HCT116 (cell line): Measurements from ENCODE around the gene CEP152. TPM values are rescaled to one million over a fixed set of nuclear protein-coding genes. Genes with fewer than 3 reads are reported as not detected.

Experiments used
- ATAC-seq: fragments of 200-7000 bp; cut with Tn5 transposase; 2 replicates; pipeline ENCODE4 v1.9.1; 2020; ENCODE audit warnings: mild to moderate bottlenecking, moderate library complexity
- BruUV-seq: library from RNA; stranded (reverse); fragments of 400-500 nt; replicated peaks from 2 replicates; lab custom pipeline; 2021; lab: Mats Ljungman, UMichigan
- CTCF ChIA-PET: fragments of 300-600 bp; sonication (Branson Sonifier 250); formaldehyde crosslinking; loops from one replicate; lab custom pipeline; 2021; ENCODE audit warnings: antibody characterized with exemption; lab: Charles Lee
- POLR2A ChIA-PET: fragments of 300-600, 350-600 bp; sonication (Branson Sonifier 250); formaldehyde crosslinking; loops from one replicate; lab custom pipeline; 2021; ENCODE audit warnings: antibody characterized with exemption; lab: Charles Lee
- RAD21 ChIA-PET, 2 experiments: fragments of 300-600 bp; sonication (Branson Sonifier 250); formaldehyde crosslinking; loops; one replicate each; lab custom pipeline; 2023; ENCODE audit warnings: low total read pairs in 2 of 2; ENCODE audit not compliant: uncharacterized antibody in 2 of 2, unreplicated experiment in 2 of 2, low non-redundant PET in 1 of 2; lab: Charles Lee
- DNase-seq: peaks from one replicate; pipeline ENCODE4 v3.0.0-alpha.2; 2010; ENCODE audit warnings: low read depth, low spot score
- H2AFZ ChIP-seq: fragments of 200-600 bp; shearing (Covaris generic), sonication (generic); 2 replicates; pipeline ENCODE4 v1.6.1; 2017; ENCODE audit warnings: low read depth, mixed run types, mixed read lengths, antibody characterized with exemption, low read length; ENCODE audit not compliant: poor library complexity, severe bottlenecking
- H3K27ac ChIP-seq: 2 replicates; pipeline ENCODE4 v1.5.1; 2012; ENCODE audit warnings: low read depth, low read length
- H3K27me3 ChIP-seq: fragments of 200-600 bp; sonication (generic); 2 replicates; pipeline ENCODE4 v1.6.1; 2016; ENCODE audit warnings: mixed run types, low read length, mixed read lengths; ENCODE audit not compliant: insufficient read depth
- H3K36me3 ChIP-seq, 2 experiments: fragments of 200-500 bp in 1 of 2; fragments of 200-600 bp in 1 of 2; sonication (Bioruptor generic) in 1 of 2; sonication (generic) in 1 of 2; 2 replicates each; pipeline versions ENCODE4 v1.5.1 to v1.6.1; 2014 to 2016; ENCODE audit warnings: low read length in 2 of 2, inconsistent platforms in 1 of 2, mixed read lengths in 1 of 2, mixed run types in 1 of 2; ENCODE audit not compliant: insufficient read depth in 2 of 2, control insufficient read depth in 1 of 2
- H3K4me1 ChIP-seq, 2 experiments: fragments of 200-600 bp in 1 of 2; sonication (generic) in 1 of 2; 2 replicates each; pipeline versions ENCODE4 v1.5.1 to v1.6.1; 2012 to 2017; ENCODE audit warnings: low read length in 2 of 2, inconsistent platforms in 1 of 2, mild to moderate bottlenecking in 1 of 2, mixed read lengths in 1 of 2, mixed run types in 1 of 2, moderate library complexity in 1 of 2; ENCODE audit not compliant: insufficient read depth in 2 of 2, control insufficient read depth in 1 of 2
- H3K4me2 ChIP-seq: fragments of 200-600 bp; sonication (generic); 2 replicates; pipeline ENCODE4 v1.6.1; 2017; ENCODE audit warnings: mixed run types, low read length, mixed read lengths
- H3K4me3 ChIP-seq, 2 experiments: fragments of 200-600 bp in 1 of 2; sonication (generic) in 1 of 2; replicated peaks in 1 of 2; 2 replicates each; pipeline ENCODE4 v1.5.1; 2011 to 2016; ENCODE audit warnings: low read length in 2 of 2, control low read depth in 1 of 2, low read depth in 1 of 2, mild to moderate bottlenecking in 1 of 2, mixed read lengths in 1 of 2, mixed run types in 1 of 2
- H3K79me2 ChIP-seq: fragments of 200-600 bp; sonication (generic); 2 replicates; pipeline ENCODE4 v1.6.1; 2017; ENCODE audit warnings: mild to moderate bottlenecking, mixed run types, low read length, moderate library complexity, mixed read lengths; ENCODE audit not compliant: insufficient read depth
- H3K9ac ChIP-seq: fragments of 200-600 bp; sonication (generic); 2 replicates; pipeline ENCODE4 v1.6.1; 2016; ENCODE audit warnings: low read length, mixed read lengths
- H3K9me2 ChIP-seq: fragments of 200-600 bp; sonication (generic), shearing (Covaris generic); 2 replicates; pipeline ENCODE4 v1.6.1; 2017; ENCODE audit warnings: mixed run types, mild to moderate bottlenecking, moderate library complexity; ENCODE audit not compliant: insufficient read depth
- H3K9me3 ChIP-seq, 2 experiments: fragments of 200-500 bp in 1 of 2; fragments of 200-600 bp in 1 of 2; sonication (Bioruptor generic) in 1 of 2; sonication (generic) in 1 of 2; 2 replicates each; pipeline ENCODE4 v1.6.1; 2014 to 2017; ENCODE audit warnings: low read length in 2 of 2, mixed read lengths in 2 of 2, inconsistent platforms in 1 of 2, low read depth in 1 of 2, mild to moderate bottlenecking in 1 of 2, mixed run types in 1 of 2, moderate library complexity in 1 of 2; ENCODE audit not compliant: control insufficient read depth in 1 of 2, insufficient read depth in 1 of 2
- H4K20me1 ChIP-seq: fragments of 200-600 bp; sonication (generic), shearing (Covaris generic); 2 replicates; pipeline ENCODE4 v1.6.1; 2017; ENCODE audit warnings: mixed run types, mild to moderate bottlenecking, moderate library complexity; ENCODE audit not compliant: insufficient read depth
- CEBPB ChIP-seq: IDR thresholded peaks from 2 replicates; pipeline ENCODE4 v1.6.1; 2012; ENCODE audit warnings: low read depth
- EGR1 ChIP-seq: IDR thresholded peaks from 2 replicates; pipeline ENCODE4 v1.6.1; 2012; ENCODE audit warnings: low read depth
- ELF1 ChIP-seq: IDR thresholded peaks from 2 replicates; pipeline ENCODE4 v1.6.1; 2012; ENCODE audit warnings: low read depth, borderline replicate concordance
- EZH2phosphoT487 ChIP-seq: fragments of 200-600 bp; IDR thresholded peaks from 2 replicates; pipeline ENCODE4 v1.6.1; 2018; ENCODE audit warnings: antibody characterized with exemption, borderline replicate concordance
- FOSL1 ChIP-seq: IDR thresholded peaks from 2 replicates; pipeline ENCODE4 v1.6.1; 2012; ENCODE audit warnings: low read depth
- POLR2A ChIP-seq: IDR thresholded peaks from 2 replicates; pipeline ENCODE4 v1.7.0; 2011; ENCODE audit warnings: borderline replicate concordance; ENCODE audit not compliant: insufficient read depth, insufficient read length; ENCODE audit errors: extremely low read depth
- POLR2AphosphoS5 ChIP-seq: IDR thresholded peaks from 2 replicates; pipeline ENCODE4 v1.6.1; 2011; ENCODE audit warnings: mild to moderate bottlenecking, low read depth, low read length, moderate library complexity
- RAD21 ChIP-seq: IDR thresholded peaks from 2 replicates; pipeline ENCODE4 v1.6.1; 2012; ENCODE audit warnings: low read depth, mild to moderate bottlenecking
- TCF7L2 ChIP-seq: IDR thresholded peaks from 2 replicates; pipeline ENCODE4 v1.7.0; 2011; ENCODE audit warnings: borderline replicate concordance, inconsistent platforms; ENCODE audit not compliant: insufficient read depth, insufficient read length; ENCODE audit errors: extremely low read depth
- ZFX ChIP-seq: fragments of 450-650 bp; IDR thresholded peaks from 2 replicates; pipeline ENCODE4 v1.6.1; 2017
- intact Hi-C: fragments of 100-400 bp; cut with micrococcal nuclease; formaldehyde crosslinking; loops from 2 replicates; pipeline ENCODE4 v1.10.0; 2022
- total RNA-seq: library from RNA; stranded (reverse); gene quantifications from one replicate; pipeline ENCODE4 v1.2.1, GENCODE V29; 2021; ENCODE audit not compliant: unreplicated experiment
- TF ChIP-seq, protein P1 (sequence below), 3 experiments: fragments of 200-600 bp in 1 of 3; sonication (generic) in 1 of 3; IDR thresholded peaks in 2 of 3; conservative IDR thresholded peaks in 1 of 3; 2 replicates each; pipeline ENCODE4 v1.5.1; 2012 to 2017; ENCODE audit warnings: low read depth in 2 of 3, low read length in 2 of 3, antibody characterized with exemption in 1 of 3, borderline replicate concordance in 1 of 3, control low read depth in 1 of 3, mild to moderate bottlenecking in 1 of 3, mixed read lengths in 1 of 3, mixed run types in 1 of 3, moderate library complexity in 1 of 3; ENCODE audit not compliant: insufficient read depth in 1 of 3
- TF ChIP-seq, protein P2 (sequence below): IDR thresholded peaks from 2 replicates; pipeline ENCODE4 v1.6.1; 2012
- TF ChIP-seq, protein P3 (sequence below): IDR thresholded peaks from 2 replicates; pipeline ENCODE4 v1.6.1; 2011; ENCODE audit warnings: mild to moderate bottlenecking, low read length, moderate library complexity; ENCODE audit not compliant: insufficient replicate concordance; ENCODE audit errors: extremely low read depth

CEP152 gene
- total RNA-seq, 1 experiment from 2014 or later = 19.7 TPM

DNA sequence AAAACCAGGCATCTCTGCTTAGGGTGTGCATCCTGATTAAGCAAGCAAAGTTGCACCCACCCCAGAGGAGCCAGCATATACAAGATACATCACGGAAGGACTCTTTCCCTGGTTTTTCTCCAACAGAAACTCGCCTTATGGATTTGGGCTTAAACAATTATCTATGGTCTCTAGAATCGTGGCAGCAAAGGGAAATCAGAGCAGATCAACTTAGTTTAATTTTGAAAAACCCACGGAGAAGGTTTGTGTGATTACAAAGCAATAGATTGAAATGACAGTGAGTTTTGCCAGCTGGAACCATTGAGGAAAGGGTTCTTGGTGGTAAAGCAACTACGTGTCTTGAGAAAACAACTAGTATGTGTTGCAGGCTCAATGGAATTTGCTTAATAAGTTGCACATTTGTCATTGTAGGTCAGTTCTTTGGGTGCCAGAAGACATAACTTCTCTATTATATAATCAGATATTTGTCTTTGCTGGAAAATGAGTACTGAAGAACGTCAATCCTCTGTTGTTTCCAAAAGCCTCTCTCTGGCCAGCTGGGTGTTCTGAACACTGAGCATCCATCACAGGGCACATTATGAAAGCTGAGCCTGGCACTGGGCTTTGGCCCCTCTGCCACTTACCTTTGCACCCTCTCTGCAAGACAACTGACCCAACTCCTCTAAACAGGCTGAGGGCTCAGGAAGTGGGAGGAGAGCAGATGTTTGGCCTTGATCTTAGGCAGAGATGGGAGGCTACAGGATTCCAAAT, 89.6 kb downstream of the CEP152 start:
- H3K27ac ChIP-seq = no peak overlapping the region
- peaks cover 0 to under 1% of the 10 kb centered on the region in 2 experiments; a peak in 1 of 4 replicates for H3K9me3 ChIP-seq
- no peak overlapping the region for H3K4me3 ChIP-seq
- no peak overlapping the region for H3K4me2 ChIP-seq
- ATAC-seq (no peak), DNase-seq (no peak)
- TF ChIP-seq CEBPB (no peak), TCF7L2 (no peak), ELF1 (no peak), POLR2A (no peak), RAD21 (no peak), FOSL1 (no peak), EZH2phosphoT487 (no peak), EGR1 (no peak), POLR2AphosphoS5 (no peak)
- no peaks in the 10 kb centered on the region for H3K9me2 ChIP-seq
- no peaks in the 10 kb centered on the region for H4K20me1 ChIP-seq
- no peak overlapping the region for H2AFZ ChIP-seq
- ChIA-PET POLR2A (no interaction called here), RAD21 (no interaction called here), CTCF (no interaction called here)
- H3K36me3 ChIP-seq = no peaks in the 10 kb centered on the region
- H3K4me1 ChIP-seq = peaks cover 0 to 15% of the 10 kb centered on the region in 2 experiments; a peak in 2 of 4 replicates
- H3K27me3 ChIP-seq = no peaks in the 10 kb centered on the region
- no peaks in the 10 kb centered on the region for H3K79me2 ChIP-seq
- no TSS peak for BruUV-seq
- H3K9ac ChIP-seq = no peak overlapping the region
- intact Hi-C loops = no loop called here

GRCh38 chr15:48720646-48721045, 90.2 kb downstream of the CEP152 start:
- CTCF ChIA-PET = no interaction called here
- no peak for ATAC-seq
- BruUV-seq = no TSS peak
- H3K79me2 ChIP-seq = no peaks in the 10 kb centered on the region
- no peak for DNase-seq
- intact Hi-C loops = no loop called here
- H3K9me2 ChIP-seq = no peaks in the 10 kb centered on the region
- no peak overlapping the region for H3K27ac ChIP-seq
- no peak overlapping the region for H2AFZ ChIP-seq
- no peak overlapping the region for H3K4me3 ChIP-seq
- no peaks in the 10 kb centered on the region for H3K27me3 ChIP-seq
- H3K36me3 ChIP-seq = no peaks in the 10 kb centered on the region
- POLR2A ChIA-PET = no interaction called here
- RAD21 ChIA-PET = no interaction called here
- no peak overlapping the region for H3K4me2 ChIP-seq
- H3K4me1 ChIP-seq = peaks cover 0 to 15% of the 10 kb centered on the region in 2 experiments; a peak in 2 of 4 replicates
- H3K9ac ChIP-seq = no peak overlapping the region
- H4K20me1 ChIP-seq = no peaks in the 10 kb centered on the region
- H3K9me3 ChIP-seq = peaks cover 0 to 6% of the 10 kb centered on the region in 2 experiments; a peak in 1 of 4 replicates
- TF ChIP-seq CEBPB (no peak), POLR2A (no peak), TCF7L2 (no peak), POLR2AphosphoS5 (no peak), ZFX (no peak), FOSL1 (no peak), ELF1 (no peak)
- TF ChIP-seq, protein P1, sequence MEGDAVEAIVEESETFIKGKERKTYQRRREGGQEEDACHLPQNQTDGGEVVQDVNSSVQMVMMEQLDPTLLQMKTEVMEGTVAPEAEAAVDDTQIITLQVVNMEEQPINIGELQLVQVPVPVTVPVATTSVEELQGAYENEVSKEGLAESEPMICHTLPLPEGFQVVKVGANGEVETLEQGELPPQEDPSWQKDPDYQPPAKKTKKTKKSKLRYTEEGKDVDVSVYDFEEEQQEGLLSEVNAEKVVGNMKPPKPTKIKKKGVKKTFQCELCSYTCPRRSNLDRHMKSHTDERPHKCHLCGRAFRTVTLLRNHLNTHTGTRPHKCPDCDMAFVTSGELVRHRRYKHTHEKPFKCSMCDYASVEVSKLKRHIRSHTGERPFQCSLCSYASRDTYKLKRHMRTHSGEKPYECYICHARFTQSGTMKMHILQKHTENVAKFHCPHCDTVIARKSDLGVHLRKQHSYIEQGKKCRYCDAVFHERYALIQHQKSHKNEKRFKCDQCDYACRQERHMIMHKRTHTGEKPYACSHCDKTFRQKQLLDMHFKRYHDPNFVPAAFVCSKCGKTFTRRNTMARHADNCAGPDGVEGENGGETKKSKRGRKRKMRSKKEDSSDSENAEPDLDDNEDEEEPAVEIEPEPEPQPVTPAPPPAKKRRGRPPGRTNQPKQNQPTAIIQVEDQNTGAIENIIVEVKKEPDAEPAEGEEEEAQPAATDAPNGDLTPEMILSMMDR (IDR thresholded peaks at IDR 0.05 in 2 of 3, conservative IDR thresholded peaks at IDR 0.05 in 1 of 3; ENCODE audit: borderline replicate concordance in 1 of 3, insufficient read depth in 1 of 3, low read depth in 2 of 3, low read length in 2 of 3) = no peak
- TF ChIP-seq, protein P2, sequence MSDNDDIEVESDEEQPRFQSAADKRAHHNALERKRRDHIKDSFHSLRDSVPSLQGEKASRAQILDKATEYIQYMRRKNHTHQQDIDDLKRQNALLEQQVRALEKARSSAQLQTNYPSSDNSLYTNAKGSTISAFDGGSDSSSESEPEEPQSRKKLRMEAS = no peak
- TF ChIP-seq, protein P3, sequence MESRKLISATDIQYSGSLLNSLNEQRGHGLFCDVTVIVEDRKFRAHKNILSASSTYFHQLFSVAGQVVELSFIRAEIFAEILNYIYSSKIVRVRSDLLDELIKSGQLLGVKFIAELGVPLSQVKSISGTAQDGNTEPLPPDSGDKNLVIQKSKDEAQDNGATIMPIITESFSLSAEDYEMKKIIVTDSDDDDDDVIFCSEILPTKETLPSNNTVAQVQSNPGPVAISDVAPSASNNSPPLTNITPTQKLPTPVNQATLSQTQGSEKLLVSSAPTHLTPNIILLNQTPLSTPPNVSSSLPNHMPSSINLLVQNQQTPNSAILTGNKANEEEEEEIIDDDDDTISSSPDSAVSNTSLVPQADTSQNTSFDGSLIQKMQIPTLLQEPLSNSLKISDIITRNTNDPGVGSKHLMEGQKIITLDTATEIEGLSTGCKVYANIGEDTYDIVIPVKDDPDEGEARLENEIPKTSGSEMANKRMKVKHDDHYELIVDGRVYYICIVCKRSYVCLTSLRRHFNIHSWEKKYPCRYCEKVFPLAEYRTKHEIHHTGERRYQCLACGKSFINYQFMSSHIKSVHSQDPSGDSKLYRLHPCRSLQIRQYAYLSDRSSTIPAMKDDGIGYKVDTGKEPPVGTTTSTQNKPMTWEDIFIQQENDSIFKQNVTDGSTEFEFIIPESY = no peak
